ENCODE data around the gene NEDD9. TPM values are rescaled to one million over a fixed set of nuclear protein-coding genes. Genes with fewer than 3 reads are reported as not detected.
A peak's percentile ranks its signal among the peaks of the same experiment; 100 is the strongest.

Gene NEDD9
- total and polyA plus RNA-seq, 4 donors: 7.5 to 16.8 (median 11.7) TPM

DNA sequence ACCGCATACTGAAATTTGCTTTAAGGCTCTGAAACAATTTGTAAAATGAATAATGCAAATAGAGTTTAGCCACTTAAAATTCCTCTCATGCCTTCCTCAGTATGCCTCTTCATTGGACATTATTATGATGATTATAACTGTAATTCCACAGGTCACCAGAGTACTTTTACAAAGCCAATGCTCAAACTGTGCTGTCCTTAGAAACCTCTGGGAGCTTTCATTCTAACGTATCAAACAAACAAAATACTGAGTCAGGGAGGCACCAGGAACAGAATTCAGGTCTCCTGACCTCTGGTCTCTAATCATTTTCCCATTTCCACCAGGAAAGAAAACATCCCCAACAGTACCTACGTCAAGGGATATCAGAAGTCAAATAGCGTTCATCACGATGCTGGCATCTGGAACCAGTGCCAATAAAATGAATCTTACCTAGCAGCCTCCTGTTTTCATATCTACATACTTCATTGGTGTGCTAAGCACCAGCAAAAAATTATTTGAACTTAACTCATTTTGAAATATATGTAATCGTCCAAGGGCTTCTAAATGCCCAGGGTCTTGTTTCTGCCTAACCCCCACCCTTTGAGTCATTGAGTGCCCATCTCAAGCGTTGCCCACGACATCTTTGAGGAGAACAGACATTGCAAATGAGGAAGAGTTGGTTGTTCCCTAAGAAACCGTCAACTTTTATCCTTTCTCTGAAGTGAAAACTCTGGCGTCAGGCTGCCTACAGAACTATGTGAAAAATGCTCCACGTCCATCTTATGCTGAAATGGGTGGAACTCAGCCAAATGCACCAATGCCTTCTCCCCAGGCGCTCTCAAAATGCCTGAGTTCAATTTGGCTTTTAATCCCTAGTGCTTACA, 37.9 kb downstream of the NEDD9 start:
- no peak overlapping the region for H3K4me3 ChIP-seq (ENCODE audit: low read depth in 1 of 3, low read length in 3 of 3)
- H3K4me1 ChIP-seq (ENCODE audit: control insufficient read depth in 4 of 4, insufficient read depth in 4 of 4, low read length in 3 of 4): no peaks in the 10 kb centered on the region
- no peak for TF ChIP-seq FOXA1 (IDR thresholded peaks at IDR 0.05)
- no peak for TF ChIP-seq HNF4A (conservative IDR thresholded peaks at IDR 0.05)
- peak in 1 of 2 donors; percentile 29 for TF ChIP-seq RAD21 (IDR thresholded peaks at IDR 0.05)
- no peak for TF ChIP-seq CTCF (IDR thresholded peaks at IDR 0.05; ENCODE audit: low read depth, low read length, missing input control)
- TF ChIP-seq YY1 (IDR thresholded peaks at IDR 0.05): peak; percentile 46
- peak; percentile 74 for TF ChIP-seq NR2F2 (IDR thresholded peaks at IDR 0.05)
- no peak for TF ChIP-seq RXRA (IDR thresholded peaks at IDR 0.05)
- no peak for TF ChIP-seq JUND (IDR thresholded peaks at IDR 0.05)
- TF ChIP-seq TAF1 (conservative IDR thresholded peaks at IDR 0.05): no peak
- no peak for TF ChIP-seq SP1 (IDR thresholded peaks at IDR 0.05)
- TF ChIP-seq ZBTB33 (IDR thresholded peaks at IDR 0.05): no peak
- TF ChIP-seq FOXA2 (IDR thresholded peaks at IDR 0.05): no peak
- TF ChIP-seq, protein P1, sequence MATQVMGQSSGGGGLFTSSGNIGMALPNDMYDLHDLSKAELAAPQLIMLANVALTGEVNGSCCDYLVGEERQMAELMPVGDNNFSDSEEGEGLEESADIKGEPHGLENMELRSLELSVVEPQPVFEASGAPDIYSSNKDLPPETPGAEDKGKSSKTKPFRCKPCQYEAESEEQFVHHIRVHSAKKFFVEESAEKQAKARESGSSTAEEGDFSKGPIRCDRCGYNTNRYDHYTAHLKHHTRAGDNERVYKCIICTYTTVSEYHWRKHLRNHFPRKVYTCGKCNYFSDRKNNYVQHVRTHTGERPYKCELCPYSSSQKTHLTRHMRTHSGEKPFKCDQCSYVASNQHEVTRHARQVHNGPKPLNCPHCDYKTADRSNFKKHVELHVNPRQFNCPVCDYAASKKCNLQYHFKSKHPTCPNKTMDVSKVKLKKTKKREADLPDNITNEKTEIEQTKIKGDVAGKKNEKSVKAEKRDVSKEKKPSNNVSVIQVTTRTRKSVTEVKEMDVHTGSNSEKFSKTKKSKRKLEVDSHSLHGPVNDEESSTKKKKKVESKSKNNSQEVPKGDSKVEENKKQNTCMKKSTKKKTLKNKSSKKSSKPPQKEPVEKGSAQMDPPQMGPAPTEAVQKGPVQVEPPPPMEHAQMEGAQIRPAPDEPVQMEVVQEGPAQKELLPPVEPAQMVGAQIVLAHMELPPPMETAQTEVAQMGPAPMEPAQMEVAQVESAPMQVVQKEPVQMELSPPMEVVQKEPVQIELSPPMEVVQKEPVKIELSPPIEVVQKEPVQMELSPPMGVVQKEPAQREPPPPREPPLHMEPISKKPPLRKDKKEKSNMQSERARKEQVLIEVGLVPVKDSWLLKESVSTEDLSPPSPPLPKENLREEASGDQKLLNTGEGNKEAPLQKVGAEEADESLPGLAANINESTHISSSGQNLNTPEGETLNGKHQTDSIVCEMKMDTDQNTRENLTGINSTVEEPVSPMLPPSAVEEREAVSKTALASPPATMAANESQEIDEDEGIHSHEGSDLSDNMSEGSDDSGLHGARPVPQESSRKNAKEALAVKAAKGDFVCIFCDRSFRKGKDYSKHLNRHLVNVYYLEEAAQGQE (IDR thresholded peaks at IDR 0.05): no peak
- TF ChIP-seq GABPA (IDR thresholded peaks at IDR 0.05 in 1 of 2, conservative IDR thresholded peaks at IDR 0.05 in 1 of 2): no peak
- no peak for TF ChIP-seq EGR1 (IDR thresholded peaks at IDR 0.05; ENCODE audit: low read depth in 2 of 2)
- TF ChIP-seq, protein P2, sequence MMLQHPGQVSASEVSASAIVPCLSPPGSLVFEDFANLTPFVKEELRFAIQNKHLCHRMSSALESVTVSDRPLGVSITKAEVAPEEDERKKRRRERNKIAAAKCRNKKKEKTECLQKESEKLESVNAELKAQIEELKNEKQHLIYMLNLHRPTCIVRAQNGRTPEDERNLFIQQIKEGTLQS (IDR thresholded peaks at IDR 0.05): no peak
- TF ChIP-seq HNF4G (IDR thresholded peaks at IDR 0.05): no peak
- TF ChIP-seq MAX (IDR thresholded peaks at IDR 0.05): no peak
- peaks cover 2 to 23% (median 11%) of the 10 kb centered on the region in 4 donors for H3K36me3 ChIP-seq (ENCODE audit: control insufficient read depth in 4 of 4, insufficient read depth in 3 of 4, low read depth in 1 of 4, low read length in 3 of 4)
- WGBS: 77% methylated on average over 12 of the region's 12 CpGs
- H3K9ac ChIP-seq (ENCODE audit: low read depth in 1 of 2, low read length in 2 of 2): no peak overlapping the region
- no peaks in the 10 kb centered on the region for H3K9me3 ChIP-seq (ENCODE audit: control insufficient read depth in 4 of 4, low read length in 3 of 4)
- DNase-seq (ENCODE audit: low spot score): no peak
- H3K27me3 ChIP-seq (ENCODE audit: control insufficient read depth in 4 of 4, insufficient read depth in 4 of 4, low read length in 3 of 4): no peaks in the 10 kb centered on the region
- H3K27ac ChIP-seq (ENCODE audit: low read depth in 1 of 2, low read length in 2 of 2): peak overlapping the region in 1 of 2 donors; percentile 16

Measured in liver (tissue), 9 donors.